Measurements from ENCODE around the gene AMPD3. TPM values are rescaled to one million over a fixed set of nuclear protein-coding genes. Genes with fewer than 3 reads are reported as not detected.

The AMPD3 gene
- polyA plus RNA-seq, 1 donor from 2014 or later: not detected

- Histone ChIP-seq H3K9ac (ENCODE audit: low read length) (no peak overlapping the region), H3K4me2 (ENCODE audit: low read length) (no peak overlapping the region), H3K4me3 (ENCODE audit: low read length) (no peak overlapping the region), H3K79me2 (replicated peaks; ENCODE audit: insufficient read depth, low read length) (no peaks in the 10 kb centered on the region), H4K20me1 (ENCODE audit: insufficient read depth) (no peaks in the 10 kb centered on the region), H3K9me2 (ENCODE audit: insufficient read depth, low read length) (no peaks in the 10 kb centered on the region), H3K27me3 (ENCODE audit: insufficient read depth, low read depth, low read length) (no peaks in the 10 kb centered on the region), H3K27ac (ENCODE audit: low read length) (no peak overlapping the region), H3K36me3 (ENCODE audit: insufficient read depth, low read length) (no peaks in the 10 kb centered on the region), H3F3A (ENCODE audit: insufficient read depth, low read length, poor library complexity, severe bottlenecking) (no peaks in the 10 kb centered on the region), H2AFZ (ENCODE audit: low read depth, low read length) (no peak overlapping the region), H3K9me3 (ENCODE audit: low read length) (no peaks in the 10 kb centered on the region)
- TF ChIP-seq SMC3 (conservative IDR thresholded peaks at IDR 0.05; ENCODE audit: poor library complexity) (no peak), REST (IDR thresholded peaks at IDR 0.05; ENCODE audit: borderline replicate concordance) (no peak), MXI1 (conservative IDR thresholded peaks at IDR 0.05; ENCODE audit: poor library complexity, severe bottlenecking) (no peak)
Observed at GRCh38 chr11:10500757-10501684, 46.0 kb downstream of the AMPD3 start.

GRCh38 chr11:10502065-10502680, 47.1 kb downstream of the AMPD3 start:
- H3K79me2 ChIP-seq (replicated peaks; ENCODE audit: insufficient read depth, low read length): no peaks in the 10 kb centered on the region
- H3K9me3 ChIP-seq (ENCODE audit: low read length): no peaks in the 10 kb centered on the region
- H3F3A ChIP-seq (ENCODE audit: insufficient read depth, low read length, poor library complexity, severe bottlenecking): no peaks in the 10 kb centered on the region
- no peak overlapping the region for H3K4me3 ChIP-seq (ENCODE audit: low read length)
- H3K9me2 ChIP-seq (ENCODE audit: insufficient read depth, low read length): no peaks in the 10 kb centered on the region
- no peaks in the 10 kb centered on the region for H3K36me3 ChIP-seq (ENCODE audit: insufficient read depth, low read length)
- H3K9ac ChIP-seq (ENCODE audit: low read length): no peak overlapping the region
- no peak overlapping the region for H3K4me2 ChIP-seq (ENCODE audit: low read length)
- TF ChIP-seq SMC3 (conservative IDR thresholded peaks at IDR 0.05; ENCODE audit: poor library complexity) (no peak), MXI1 (conservative IDR thresholded peaks at IDR 0.05; ENCODE audit: poor library complexity, severe bottlenecking) (no peak), RAD21 (conservative IDR thresholded peaks at IDR 0.05) (no peak), CTCF (IDR thresholded peaks at IDR 0.05; ENCODE audit: poor library complexity, severe bottlenecking) (no peak), REST (IDR thresholded peaks at IDR 0.05; ENCODE audit: borderline replicate concordance) (no peak), TAF1 (IDR thresholded peaks at IDR 0.05; ENCODE audit: low read depth) (no peak)
- no peaks in the 10 kb centered on the region for H4K20me1 ChIP-seq (ENCODE audit: insufficient read depth)
- no peaks in the 10 kb centered on the region for H3K27me3 ChIP-seq (ENCODE audit: insufficient read depth, low read depth, low read length)
- no peak overlapping the region for H2AFZ ChIP-seq (ENCODE audit: low read depth, low read length)
- H3K27ac ChIP-seq (ENCODE audit: low read length): no peak overlapping the region

Measured in neural cell (in vitro differentiated cells).